Stimulated activated CD4-positive, alpha-beta T cell treated with anti-CD3 and anti-CD28 coated beads, Interleukin-12 subunit alpha, Interleukin-12 subunit beta, amount 100 ng/mL, for 24 hours (primary cell): ENCODE data around the gene NGEF.

Experiments
- DNase-seq, 2 experiments: peaks; one replicate each; pipeline ENCODE4 v3.0.0-alpha.2; 2020; ENCODE audit warnings: low read depth in 2 of 2

NGEF gene

DNA sequence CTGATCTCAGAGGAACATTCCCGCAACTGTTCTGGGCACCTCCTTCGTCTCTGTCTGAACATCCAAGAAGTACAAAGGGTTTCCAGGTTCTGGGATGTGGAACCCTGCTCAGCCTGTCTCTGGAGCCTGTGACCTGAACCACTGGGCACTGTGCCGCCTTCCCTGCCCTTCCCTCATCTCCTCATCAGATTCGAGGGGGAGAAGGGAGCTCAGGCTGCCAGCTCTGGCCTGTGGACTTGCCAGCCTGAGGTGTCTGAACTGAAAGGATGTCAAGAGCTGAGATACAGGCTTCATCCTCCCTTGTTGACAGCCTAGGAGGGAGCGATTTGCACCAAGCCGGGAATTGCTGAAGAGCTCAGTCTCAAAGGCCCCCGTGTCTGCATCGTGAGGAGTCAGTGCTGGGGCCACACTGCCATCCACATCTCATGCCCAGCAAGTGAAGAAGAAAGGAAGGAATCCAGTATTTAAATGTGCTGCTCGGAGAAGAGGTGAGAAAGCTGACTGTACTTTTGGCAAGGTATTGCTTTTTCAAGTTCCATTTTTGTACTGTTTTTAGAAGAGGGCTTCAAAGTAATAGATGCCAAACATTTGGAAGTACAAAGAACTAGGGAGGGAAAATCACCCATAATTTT is 32.0 kb upstream of the NGEF start:
- DNase-seq = no peak

DNA sequence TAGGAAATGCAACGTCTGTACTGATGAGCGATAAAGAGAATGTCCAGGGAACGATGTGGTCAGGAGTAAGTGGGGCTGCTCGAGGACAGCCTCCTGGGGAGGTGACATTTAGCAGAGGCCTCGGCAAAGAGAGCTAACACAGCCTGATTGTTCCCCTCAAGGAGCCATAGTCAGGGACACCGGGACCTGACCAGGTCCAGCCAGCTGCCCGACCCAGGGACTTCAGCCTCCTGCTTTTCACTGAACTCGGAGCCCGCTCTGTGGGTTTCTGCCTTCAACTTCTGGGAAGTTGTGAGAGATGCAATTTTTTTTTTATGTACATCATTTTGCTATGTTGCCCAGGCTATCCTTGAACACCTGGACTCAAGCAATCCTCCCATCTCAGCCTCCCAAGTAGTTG is 29.5 kb upstream of the NGEF start:
- no peak for DNase-seq

DNA sequence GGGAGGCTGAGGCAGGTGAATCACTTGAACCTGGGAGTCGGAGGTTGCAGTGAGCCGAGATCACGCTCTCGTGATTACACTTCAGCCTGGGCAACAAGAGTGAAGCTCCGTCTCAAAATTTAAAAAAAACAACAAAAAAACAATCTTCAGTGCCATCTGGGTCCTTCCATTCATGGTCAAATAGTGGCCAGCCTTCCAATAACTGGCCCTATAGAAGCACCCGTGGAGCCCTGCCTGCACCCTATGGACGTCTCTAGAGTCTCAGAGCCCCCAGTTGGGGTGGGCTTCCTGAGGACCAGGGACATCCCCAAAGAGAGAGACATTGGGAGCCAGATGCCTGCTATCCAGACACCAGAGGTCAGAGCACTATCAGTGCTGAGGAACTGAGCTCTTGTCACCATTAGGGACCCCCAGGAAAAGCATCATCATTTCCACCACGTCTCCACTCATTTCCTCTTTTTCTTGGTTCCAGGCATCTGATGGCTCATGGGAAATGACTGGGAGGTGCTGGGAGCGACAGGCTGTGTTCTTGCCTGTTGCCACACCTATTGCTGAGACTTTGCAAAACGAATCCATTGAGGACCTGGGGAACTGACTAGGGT is 28.8 kb upstream of the NGEF start:
- DNase-seq = no peak

DNA sequence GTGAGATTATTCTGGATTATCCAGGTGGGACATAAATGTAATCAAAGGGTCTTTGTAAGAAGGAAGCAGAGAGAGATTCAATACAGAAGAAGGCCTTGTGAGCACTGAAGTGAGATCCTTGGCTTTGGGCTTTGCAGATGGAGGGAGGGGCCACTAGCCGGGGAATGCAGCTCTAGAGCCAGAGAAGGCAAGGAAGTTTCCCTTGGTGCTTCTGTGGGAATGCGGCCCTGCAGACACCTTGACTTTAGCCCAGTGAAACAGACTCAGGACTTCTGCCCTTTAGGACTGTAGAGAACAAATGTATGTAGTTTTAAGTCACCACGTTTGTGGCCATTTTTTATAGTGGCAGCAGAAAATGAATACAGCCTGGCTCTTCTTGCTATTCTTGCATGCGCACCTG is 27.5 kb upstream of the NGEF start:
- DNase-seq = no peak

DNA sequence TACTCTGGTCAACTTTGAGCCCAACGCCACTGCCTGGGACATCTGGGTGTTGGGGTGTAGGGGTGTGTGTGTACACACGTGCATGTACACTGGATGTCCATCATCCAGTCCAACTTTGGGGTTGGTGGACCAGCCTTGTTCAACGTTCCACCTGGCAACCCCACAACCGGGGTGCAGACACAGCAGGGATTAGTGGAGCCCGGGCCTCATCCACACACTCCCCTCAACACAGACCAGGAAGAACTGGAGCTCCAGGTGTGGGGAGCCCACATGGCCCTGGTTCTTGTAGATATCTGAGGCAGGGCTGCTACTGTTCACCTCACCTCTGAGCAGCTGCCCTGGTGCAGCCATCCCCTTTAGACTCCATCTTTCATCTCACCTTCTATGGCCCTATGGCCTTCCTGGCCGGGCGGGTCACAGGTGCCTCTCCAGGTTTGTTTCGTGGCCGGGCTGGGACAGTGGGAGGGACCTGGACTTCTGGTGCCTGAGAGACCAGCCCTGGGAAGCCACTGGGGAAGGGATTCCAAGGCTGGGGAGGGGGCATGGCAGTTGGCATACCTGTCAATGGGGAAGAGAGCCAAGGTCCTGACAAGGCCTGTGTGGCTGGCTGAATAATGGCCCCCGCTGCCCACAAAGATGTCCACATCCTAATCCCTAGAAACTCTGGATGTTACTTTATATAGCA is 26.9 kb upstream of the NGEF start:
- no peak for DNase-seq

DNA sequence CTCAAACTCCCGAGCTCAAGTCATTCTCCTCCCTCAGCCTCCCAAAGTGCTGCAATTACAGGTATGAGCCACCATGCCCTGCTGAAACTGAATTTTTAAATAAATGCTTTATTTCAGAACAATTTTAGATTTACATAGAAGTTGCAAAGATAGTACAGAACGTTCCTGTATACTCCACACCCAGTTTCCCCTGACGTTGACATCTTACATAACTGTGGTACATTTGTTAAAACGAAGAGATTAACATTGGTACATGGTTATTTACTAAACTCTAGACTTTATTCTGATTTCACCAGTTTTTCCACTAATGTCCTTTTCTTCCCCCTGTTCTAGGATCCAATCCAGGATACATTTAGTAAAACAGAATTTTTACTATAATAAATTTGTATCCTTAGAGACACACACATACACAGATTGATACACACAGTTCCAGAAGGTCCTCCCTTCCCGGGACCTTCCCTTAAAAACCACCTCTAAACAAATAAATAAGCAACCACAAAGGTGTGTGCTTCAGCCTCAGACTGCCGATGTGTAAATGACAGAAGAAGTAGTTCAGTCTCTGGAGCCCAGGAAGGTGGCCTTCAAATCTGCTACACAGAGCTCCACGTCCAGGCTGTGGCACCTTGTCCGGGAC is 26.3 kb upstream of the NGEF start:
- no peak for DNase-seq

DNA sequence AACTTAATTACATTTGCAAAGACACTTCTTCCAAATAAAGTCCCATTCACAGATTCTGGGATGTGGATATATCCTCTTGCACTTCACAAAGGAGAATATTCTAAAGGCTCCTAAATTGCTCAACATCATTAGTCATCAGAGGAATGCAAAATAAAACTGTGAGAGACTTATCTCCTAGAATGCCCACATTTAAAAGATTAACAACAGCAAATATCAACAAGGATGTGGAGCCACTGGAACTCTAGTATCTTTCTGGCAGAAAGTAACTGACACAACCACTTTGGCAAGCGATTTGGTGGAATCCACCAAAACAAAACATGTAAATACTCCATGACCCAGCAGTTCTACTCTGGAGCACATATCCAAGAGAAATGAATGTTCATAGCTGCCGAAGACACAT is 24.0 kb upstream of the NGEF start:
- no peak for DNase-seq

DNA sequence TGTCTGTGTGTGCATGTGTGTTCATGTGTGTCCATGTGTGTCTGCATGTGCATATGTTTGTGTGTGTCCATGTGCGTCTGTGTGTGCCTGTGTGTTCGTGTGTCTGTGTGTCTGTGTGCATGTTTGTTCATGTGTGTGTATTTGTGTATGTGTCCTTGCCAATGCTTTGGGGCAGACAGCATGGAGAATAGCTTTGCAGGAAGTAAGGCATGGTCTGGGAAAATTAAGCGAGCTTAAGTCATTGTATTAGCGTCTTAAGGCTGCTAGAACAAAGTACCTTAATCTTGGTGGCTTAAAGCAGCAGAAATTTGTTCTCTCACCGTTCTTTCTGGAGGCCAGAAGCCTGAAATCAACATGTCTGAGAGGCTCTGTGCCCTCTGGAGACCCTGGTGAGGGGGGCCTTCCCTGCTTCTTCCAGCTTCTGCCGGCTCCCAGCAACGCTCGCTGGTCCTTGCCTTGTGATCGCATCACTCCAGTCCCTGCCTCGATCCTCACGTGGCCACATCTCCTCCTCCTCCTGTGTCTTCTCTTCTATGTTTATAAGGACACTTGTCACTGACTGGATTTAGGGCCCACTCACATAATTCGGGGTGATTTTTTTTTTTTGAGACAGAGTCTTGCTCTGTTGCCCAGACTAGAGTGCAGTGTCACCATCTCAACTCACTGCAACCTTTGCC is 23.2 kb upstream of the NGEF start:
- DNase-seq = no peak

DNA sequence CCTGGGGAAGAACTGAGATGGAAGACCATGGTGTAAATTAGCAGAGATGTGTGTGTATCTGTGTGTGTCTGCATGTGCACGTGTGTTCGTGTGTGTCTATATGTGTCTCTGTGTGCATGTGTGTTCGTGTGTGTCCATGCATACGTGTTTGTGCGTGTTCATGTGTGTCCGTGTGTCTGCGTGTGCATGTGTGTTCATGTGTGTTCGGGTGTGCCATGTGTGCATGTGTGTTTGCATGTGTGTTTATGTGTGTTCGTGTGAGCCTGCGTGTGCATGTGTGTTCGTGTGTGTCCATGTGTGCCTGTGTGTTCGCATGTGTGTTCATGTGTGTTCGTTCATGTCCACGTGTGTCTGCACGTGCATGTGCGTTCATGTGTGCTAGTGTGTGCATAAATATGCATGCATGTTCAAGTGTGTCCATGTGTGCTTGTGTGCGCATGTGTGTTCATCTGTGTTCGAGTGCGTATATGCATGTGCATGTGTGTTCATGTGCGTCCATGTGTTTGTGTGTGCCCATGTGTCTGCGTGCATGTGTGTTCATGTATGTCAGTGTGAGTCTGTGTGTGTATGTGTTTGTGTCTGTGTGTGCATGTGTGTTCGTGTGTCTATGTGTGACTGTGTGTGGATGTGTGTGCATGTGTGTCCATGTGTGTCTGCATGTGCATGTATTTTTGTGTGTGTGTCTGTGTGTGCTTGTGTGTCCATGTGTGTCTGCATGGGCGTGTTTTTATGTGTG is 22.5 kb upstream of the NGEF start:
- no peak for DNase-seq

DNA sequence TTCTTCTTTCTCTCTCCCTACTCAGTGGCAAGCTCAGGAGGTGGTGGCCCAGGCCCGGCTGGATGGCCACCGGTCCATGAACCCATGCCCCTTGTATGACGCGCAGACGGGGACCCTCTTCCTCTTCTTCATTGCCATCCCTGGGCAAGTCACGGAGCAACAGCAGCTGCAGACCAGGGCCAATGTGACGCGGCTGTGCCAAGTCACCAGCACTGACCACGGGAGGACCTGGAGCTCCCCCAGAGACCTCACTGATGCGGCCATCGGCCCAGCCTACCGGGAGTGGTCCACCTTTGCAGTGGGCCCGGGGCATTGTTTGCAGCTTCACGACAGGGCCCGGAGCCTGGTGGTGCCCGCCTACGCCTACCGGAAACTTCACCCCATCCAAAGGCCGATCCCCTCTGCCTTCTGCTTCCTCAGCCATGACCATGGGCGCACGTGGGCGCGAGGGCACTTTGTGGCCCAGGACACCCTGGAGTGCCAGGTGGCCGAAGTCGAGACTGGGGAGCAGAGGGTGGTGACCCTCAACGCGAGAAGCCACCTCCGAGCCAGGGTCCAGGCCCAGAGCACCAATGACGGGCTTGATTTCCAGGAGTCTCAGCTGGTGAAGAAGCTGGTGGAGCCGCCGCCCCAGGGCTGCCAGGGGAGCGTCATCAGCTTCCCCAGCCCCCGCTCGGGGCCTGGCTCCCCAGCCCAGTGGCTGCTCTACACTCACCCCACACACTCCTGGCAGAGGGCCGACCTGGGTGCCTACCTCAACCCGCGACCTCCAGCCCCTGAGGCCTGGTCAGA is 21.2 kb upstream of the NGEF start:
- DNase-seq = no peak

DNA sequence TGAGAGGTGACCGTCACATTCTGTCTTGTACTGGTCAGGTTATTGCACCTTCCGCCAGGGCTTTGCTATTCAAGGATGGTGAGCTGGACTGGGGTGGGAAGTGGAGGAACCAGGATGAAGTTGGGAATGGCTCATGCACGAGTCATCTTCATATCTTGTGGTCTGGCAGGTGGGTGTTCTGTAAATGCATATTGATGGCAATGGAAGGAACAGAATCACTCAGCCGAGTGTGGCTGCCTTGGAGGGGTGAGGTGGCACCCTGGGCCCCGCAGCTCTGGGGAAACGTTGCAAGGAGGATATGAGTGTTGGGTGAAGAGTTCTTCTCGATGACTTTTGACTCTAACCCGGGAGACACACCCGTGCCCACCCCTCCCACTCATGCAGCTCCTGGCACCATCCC is 20.6 kb upstream of the NGEF start:
- peak in 1 of 2 experiments; percentile 5 for DNase-seq

DNA sequence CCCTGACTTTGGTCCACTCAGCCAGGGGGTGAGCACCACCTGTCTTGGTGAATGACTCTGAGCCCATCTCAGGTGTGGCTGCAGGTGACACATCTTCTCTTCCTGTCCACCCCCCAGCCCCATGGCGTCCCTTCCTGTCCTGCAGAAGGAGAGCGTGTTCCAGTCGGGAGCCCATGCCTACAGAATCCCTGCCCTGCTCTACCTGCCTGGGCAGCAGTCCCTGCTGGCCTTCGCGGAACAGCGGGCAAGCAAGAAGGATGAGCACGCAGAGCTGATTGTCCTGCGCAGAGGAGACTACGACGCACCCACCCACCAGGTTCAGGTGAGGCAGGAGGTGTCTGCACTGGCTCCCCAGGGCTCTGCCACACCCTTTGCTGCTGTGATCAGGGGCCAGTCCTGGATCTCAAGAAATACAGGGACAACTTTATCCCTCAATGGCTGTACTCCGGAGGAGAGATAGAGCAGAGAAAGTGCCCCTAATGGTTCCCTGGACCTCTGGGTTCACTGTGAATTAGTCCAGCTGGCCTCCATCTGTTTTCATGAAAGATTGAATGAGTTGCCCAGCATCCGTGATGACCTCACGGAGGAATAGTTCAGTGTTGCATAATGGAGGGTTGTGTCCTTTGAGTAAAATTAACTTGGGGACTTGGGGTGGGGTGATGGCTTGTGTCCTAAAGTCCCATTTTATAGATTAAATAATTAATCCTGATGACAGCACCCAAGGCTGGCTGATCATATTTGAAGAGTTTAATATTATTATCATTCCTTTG is 19.7 kb upstream of the NGEF start, which contains the start of gene NEU2:
Gene NEU2, plus strand, starts transcription at position 122 of the 770 bp plus-strand sequence. Its CDS starts 0 bp downstream, at position 122.
- no peak for DNase-seq

DNA sequence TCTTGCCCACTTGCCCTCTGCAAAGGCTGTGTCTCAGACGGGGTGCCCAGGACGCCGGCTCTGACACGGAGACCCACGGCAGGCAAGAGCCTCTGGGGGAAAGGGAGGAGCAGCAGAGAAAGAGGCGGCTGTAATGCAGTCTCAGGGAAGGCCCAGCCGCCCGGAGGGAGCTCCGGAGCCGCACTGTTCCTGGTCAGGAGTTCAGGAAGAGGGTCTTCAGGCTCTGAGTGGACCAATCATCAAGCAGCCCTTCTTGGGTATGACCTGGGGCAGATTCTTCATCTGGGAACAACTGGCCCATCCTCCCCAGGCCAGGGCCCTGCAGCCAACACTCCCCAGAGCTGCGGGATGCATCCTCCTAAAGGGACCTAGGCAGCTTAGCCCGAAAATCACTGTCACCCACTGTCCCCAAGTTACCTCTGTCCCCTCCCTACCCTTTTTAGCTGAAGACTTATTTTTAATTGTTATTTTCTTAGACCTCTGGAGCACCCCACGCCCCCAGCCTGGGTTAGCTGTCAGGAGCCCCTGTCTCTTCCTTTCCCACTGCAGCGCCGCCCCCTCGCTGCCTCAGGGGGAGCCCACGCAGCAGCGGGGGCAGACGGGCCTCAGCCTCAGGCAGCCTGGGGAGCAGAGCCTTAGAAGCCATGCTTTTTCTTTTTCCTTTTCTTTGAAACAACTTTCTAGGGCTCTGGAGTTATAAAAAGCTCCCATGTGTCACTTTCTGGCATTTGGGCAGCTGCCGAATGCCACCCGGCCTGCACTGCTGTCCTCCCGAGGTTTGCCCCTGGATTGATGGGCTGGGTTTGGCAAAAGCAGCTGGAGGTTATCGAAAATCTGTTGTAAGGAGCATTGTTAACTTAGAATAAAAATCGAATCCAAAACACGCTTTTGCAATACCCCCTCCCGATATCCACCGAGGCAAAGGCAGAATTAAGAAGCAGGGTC is 18.8 kb upstream of the NGEF start:
- no peak for DNase-seq

DNA sequence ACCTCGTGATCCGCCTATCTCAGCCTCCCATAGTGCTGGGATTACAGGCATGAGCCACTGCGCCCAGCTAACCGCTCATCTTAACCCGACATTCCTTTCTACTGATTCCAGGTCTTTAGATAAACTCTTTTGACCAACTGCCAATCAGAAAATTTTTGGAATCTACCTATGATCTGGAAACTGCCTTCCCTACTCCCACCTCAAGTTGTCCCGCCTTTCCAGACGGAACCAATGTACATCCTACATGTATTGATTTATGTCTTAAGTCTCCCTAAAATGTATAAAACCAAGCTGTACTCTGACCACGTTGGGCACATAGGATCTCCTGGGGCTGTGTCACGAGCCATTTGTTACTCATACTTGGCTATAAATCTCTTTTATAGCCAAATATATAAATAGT is 16.3 kb upstream of the NGEF start:
- no peak for DNase-seq

DNA sequence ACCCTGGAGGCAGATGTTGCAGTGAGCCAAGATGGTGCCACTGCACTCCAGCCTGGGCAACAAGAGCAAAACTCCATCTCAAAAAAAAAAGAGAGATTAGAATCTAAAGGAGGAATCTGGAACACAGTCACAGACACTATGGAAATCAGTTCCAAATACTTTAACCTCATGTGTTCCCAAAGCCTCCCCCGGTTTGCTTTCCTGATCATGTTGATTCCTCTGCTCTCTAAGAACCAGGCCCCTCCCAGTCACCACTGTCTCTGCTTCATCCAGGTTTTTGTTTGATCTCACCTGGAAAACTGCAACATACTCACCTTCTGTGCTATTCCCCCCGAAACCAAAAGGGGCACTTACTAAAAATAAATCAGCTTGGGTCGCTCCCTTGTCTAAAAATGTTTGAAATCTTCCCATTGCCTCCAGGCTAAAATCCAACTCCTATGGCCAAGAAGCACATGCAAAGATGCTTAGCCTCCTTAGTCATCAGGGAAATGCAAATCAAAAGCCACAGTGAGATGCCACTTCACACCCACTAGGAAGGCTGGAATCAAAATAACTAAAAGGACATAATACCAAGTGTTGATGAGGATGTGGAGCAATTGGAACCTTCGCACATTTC is 13.2 kb upstream of the NGEF start:
- no peak for DNase-seq

DNA sequence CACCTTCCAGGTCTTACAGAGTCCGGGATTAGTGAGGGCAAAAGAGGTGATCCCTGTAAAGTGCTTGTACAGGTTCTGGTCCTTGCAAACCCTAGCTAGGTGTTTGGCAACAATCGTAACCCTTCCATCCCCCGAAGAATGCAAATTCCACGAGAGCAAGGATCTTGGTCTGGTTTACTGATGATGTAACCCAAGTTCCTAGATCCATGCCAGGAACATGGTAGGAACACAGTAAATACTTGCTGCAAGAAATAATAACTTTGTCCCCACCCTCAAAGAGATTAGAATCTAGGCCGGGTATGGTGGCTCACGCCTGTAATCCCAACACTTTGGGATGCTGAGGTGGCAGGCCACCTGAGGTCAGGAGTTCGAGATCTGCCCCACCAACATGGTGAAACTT is 12.7 kb upstream of the NGEF start:
- no peak for DNase-seq

DNA sequence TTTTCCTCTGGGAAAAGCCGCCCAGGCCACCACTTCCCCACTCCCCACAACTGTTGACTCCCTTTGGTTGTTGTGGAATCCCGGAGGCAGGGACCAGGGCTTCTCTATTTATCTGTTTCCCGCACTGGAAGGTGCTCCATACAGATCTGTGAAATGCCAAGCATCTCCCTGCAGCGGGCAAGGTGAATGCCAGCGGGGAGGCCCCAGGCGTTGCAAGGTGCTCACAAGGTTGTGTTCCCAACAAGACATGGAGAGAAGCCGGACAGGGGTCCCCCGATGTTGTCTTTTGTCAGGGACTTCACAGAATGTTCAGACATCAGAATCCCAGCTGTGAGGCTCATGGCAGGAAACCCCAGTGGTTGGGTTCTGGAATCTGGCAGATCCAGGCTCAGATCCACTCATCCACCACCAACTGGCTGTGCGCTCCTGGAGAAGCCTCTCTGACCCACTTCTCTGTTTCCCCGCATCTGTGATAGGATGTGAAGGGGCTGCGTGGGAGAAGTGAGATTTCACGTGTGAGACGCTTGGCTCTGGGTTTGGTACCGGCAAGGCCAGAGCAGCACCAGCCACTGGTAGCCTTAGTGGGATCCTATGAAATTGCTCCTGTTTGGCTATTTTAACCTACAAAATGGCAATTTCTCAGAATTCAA is 10.8 kb upstream of the NGEF start:
- DNase-seq = no peak
